ACC112 (cell line): Measurements from ENCODE around the gene VPS4A.

ENCODE experiments used
- H2AFZ ChIP-seq: fragments of 200-600 bp; sonication (generic); one replicate; pipeline ENCODE4 v1.6.0; 2017; ENCODE audit warnings: antibody characterized with exemption, low read length; ENCODE audit not compliant: unreplicated experiment
- H3K27ac ChIP-seq: fragments of 200-600 bp; sonication (generic); 2 replicates; pipeline ENCODE4 v1.5.1; 2014; ENCODE audit warnings: low read depth, mild to moderate bottlenecking, antibody characterized with exemption, low read length, moderate library complexity
- H3K27me3 ChIP-seq: fragments of 200-600 bp; sonication (generic); 2 replicates; pipeline ENCODE4 v1.6.1; 2014; ENCODE audit warnings: mild to moderate bottlenecking, antibody characterized with exemption, low read length, moderate library complexity, mixed read lengths; ENCODE audit not compliant: insufficient read depth
- H3K36me3 ChIP-seq: fragments of 200-600 bp; sonication (generic); 2 replicates; pipeline ENCODE4 v1.6.1; 2016; ENCODE audit warnings: mild to moderate bottlenecking, antibody characterized with exemption, low read length, moderate library complexity, mixed read lengths; ENCODE audit not compliant: insufficient read depth
- H3K4me1 ChIP-seq: fragments of 200-600 bp; sonication (generic); one replicate; pipeline ENCODE4 v1.6.1; 2016; ENCODE audit warnings: low read length, mixed read lengths; ENCODE audit not compliant: insufficient read depth, unreplicated experiment, control insufficient read depth
- H3K4me3 ChIP-seq: fragments of 200-600 bp; sonication (generic); 2 replicates; pipeline ENCODE4 v1.5.1; 2014; ENCODE audit warnings: mild to moderate bottlenecking, low read depth, low read length
- H3K79me2 ChIP-seq: fragments of 200-600 bp; sonication (generic); one replicate; pipeline ENCODE4 v1.6.0; 2016; ENCODE audit warnings: low read length; ENCODE audit not compliant: control insufficient read depth, unreplicated experiment, insufficient read depth

Gene VPS4A

DNA sequence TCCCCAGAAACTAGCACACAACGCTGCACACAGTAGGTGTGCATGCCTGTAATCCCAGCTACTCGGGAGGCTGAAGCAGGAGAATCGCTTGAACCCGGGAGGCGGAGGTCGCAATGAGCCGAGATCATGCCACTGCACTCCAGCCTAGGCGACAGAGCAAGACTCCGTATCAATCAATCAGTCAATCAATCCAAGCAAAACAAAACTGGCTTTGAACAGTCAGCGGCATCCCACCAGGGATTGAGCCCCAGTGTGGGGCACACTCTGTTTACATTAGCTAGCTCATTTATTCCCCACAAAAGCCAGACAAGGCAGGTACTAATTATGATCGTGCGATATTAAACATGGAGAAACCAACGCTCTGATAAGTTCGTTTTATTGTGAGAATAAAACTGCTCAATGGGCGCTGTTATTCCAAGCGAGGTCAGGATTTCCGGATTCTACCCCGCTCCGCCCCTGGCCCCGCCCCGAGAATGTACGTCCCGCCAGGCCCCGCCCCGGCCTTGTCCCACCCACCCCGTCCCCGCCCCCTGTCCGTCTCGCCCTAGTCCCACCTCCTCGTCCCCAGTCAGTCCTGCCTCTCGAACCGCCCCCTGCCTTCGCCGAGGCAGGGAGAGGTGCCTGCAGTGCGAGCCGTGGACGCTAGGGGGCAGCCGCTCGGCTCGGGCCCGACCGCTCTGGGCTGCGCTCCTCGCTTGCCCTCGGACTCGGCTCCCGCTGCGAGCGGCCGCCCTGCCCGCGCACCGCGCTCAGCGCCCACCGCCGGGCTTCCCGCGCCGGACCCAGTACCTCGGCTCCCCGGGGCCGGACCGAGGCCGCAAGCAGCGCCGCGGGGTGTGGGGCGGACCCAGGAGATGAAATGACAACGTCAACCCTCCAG lies at the start of gene VPS4A:
Gene VPS4A (plus strand): TSS at position 698 of the 880 bp plus-strand sequence. CDS start 162 bp downstream, at position 860.
- Histone ChIP-seq H3K4me1 (peaks cover 4% of the 10 kb centered on the region), H3K36me3 (no peaks in the 10 kb centered on the region; the same call in 1 of the 2 replicates), H3K27ac (peak within 1 kb of the TSS; percentile 62), H3K27me3 (no peaks in the 10 kb centered on the region), H3K4me3 (peak within 1 kb of the TSS; percentile 89), H3K79me2 (peaks cover 39% of the 10 kb centered on the region), H2AFZ (peak within 1 kb of the TSS; percentile 79)

- Histone ChIP-seq H3K79me2 (peaks cover 6% of the 10 kb centered on the region), H3K4me3 (no peak overlapping the region), H2AFZ (no peak overlapping the region), H3K27me3 (no peaks in the 10 kb centered on the region), H3K27ac (no peak overlapping the region), H3K36me3 (peaks cover 7% of the 10 kb centered on the region; the same call in 1 of the 2 replicates), H3K4me1 (peaks cover 13% of the 10 kb centered on the region)
Observed at GRCh38 chr16:69266334-69267063, 44.7 kb upstream of the VPS4A start.

DNA sequence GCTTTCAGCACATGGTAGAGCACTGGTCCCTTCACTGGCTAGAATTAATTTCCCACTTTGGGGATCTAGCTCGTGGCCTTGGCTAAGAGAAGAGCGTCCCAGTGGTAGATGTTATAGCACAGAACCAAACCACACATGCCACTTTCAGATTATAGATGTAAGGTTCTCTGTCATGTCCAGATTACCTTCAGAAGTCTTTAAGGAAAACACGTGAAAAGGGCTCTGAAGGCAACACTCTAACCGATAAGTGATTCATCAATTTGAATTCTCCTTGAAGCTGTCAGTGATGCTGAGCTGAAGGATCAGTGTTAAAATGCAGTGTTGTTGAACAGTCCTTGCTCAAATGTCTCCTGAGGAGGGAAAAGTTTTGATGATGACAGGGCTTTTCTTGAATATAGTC lies 43.5 kb upstream of the VPS4A start:
- H2AFZ ChIP-seq: no peak overlapping the region
- no peaks in the 10 kb centered on the region for H3K27me3 ChIP-seq
- H3K79me2 ChIP-seq: no peaks in the 10 kb centered on the region
- H3K27ac ChIP-seq: no peak overlapping the region
- peaks cover 4% of the 10 kb centered on the region; the same call in 1 of the 2 replicates for H3K36me3 ChIP-seq
- no peak overlapping the region for H3K4me3 ChIP-seq
- peaks cover 15% of the 10 kb centered on the region for H3K4me1 ChIP-seq

DNA sequence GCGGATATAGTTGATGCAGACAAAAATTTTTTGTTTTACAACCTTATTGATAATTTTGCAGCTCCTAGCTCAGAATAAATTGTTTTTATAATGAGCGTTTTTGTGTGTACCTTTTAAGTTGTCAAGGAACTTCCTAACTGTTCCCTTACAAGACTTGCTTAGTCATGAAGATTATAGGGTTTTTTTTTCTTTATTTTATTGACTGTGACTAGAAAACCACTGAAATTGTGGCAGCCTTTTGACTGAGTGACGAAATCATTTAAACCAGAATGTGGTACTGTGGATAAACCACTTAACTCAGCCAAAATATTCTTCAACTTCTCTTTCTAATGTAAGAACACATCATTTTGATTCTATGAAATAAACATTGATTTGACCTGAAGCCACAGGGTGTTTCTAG lies 40.8 kb upstream of the VPS4A start:
- Histone ChIP-seq H3K27me3 (no peaks in the 10 kb centered on the region), H3K36me3 (peaks cover 7% of the 10 kb centered on the region; the same call in 1 of the 2 replicates), H3K27ac (peak overlapping the region; percentile 92), H3K79me2 (no peaks in the 10 kb centered on the region), H3K4me1 (peaks cover 29% of the 10 kb centered on the region), H3K4me3 (peak overlapping the region; percentile 41; the same call in 1 of the 2 replicates), H2AFZ (peak overlapping the region; percentile 12)

DNA sequence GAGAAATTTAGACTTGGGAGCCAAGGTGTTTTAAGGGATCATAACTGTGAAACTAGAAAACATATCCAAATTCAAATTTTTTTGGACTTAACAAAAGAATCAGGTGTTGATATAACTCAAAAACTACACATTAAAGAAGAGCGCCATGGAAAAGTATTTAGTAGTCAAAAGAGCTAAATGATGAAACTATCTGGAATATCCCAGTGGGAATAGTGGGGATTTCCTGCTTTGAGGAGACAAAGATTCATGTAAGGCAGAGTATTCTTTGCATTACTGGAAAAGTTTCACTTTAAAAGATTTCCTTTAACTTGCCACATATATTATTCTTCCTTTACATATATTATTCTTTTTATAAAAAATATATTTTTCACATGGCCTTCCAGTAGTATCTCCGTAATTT lies 40.3 kb upstream of the VPS4A start:
- no peaks in the 10 kb centered on the region for H3K79me2 ChIP-seq
- H3K27ac ChIP-seq: peak overlapping the region; percentile 92
- peaks cover 7% of the 10 kb centered on the region; the same call in 1 of the 2 replicates for H3K36me3 ChIP-seq

GRCh38 chr16:69273009-69273408 lies 38.1 kb upstream of the VPS4A start:
- H2AFZ ChIP-seq: no peak overlapping the region
- peaks cover 2% of the 10 kb centered on the region for H3K79me2 ChIP-seq
- peaks cover 7% of the 10 kb centered on the region; the same call in 1 of the 2 replicates for H3K36me3 ChIP-seq
- H3K27me3 ChIP-seq: no peaks in the 10 kb centered on the region
- H3K27ac ChIP-seq: peak overlapping the region; percentile 63
- no peak overlapping the region for H3K4me3 ChIP-seq
- H3K4me1 ChIP-seq: peaks cover 53% of the 10 kb centered on the region

More for the DNA sequence above, 40.3 kb upstream of the VPS4A start:
- Histone ChIP-seq H3K27me3 (no peaks in the 10 kb centered on the region), H2AFZ (peak overlapping the region; percentile 12), H3K4me1 (peaks cover 34% of the 10 kb centered on the region), H3K4me3 (peak overlapping the region; percentile 41; the same call in 1 of the 2 replicates)

DNA sequence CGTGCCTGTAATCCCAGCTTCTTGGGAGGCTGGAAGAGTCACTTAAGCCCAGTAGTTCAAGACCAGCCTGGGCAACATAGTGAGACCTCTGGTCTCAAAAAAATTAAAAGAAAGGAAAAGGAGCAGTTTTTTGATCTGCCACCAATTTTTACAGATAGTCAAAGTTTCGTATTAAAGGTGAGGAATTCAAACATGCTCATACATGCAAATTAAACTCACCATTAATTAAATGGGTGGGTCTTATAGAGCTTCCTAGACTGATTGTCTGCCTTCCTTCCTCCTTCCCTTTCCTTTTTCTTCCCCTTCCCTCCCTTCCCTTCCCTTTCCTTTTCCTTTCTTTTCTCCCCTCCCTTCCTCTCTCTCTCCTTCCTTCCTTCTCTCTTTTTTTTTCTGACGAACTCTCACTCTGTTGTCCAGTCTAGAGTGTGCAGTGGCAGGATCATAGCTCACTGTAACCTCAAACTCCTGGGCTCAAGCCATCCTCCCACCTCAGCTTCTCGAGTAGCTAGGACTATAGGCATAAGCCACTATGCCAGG lies 36.4 kb upstream of the VPS4A start:
- Histone ChIP-seq H3K79me2 (peaks cover 2% of the 10 kb centered on the region), H3K4me3 (no peak overlapping the region), H3K27me3 (no peaks in the 10 kb centered on the region), H2AFZ (no peak overlapping the region), H3K36me3 (peaks cover 7% of the 10 kb centered on the region; the same call in 1 of the 2 replicates), H3K4me1 (peaks cover 52% of the 10 kb centered on the region), H3K27ac (peak overlapping the region; percentile 94)

DNA sequence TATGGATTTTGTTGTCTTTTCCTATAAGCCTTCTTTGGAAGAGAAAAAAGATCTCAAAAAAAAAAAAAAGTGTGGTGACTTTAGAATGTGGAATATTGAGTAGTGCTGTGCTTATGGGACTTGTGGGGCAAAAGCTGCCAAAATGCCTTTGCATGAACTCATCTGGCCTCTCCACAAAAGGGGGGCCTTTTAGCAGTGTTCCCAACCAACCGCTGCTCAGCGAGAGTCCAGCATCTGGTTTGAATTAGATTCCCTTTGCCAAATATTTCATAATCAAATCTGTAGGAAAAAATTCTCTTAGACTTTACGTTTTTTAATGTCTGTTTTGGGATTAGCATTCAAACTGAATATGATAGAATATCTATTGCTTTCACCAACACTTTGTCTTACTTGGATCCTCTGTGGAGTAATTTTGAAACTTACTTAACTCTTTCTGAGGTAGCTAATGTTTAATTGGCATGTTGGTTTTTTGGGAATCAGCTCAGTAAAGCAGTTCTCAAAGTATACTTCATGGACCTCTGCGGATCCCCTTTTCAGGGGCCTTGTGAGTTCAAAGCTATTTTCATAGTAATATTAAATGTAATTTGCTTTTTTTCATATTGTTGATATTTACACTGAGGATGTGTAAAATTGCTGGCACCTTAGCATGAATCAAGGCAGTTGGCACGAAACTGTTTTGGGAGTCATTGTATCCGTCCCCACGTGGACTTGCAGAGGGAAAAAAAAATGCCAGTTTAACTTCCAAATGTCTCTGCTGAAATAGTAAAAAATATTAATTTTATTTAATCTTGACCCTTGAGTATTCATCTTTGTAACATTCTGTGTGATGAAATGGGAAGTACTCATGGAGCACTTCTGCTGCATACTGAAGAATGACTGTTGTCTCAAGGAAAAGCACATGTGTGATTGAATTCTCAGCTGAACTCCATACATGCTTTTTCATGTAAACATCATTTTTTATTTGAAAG lies 34.7 kb upstream of the VPS4A start:
- peaks cover 2% of the 10 kb centered on the region for H3K79me2 ChIP-seq
- peaks cover 41% of the 10 kb centered on the region for H3K4me1 ChIP-seq
- 0 out of 2 replicates have a peak, but pooled peaks cover 3% of the 10 kb centered on the region for H3K36me3 ChIP-seq
- peak overlapping the region; percentile 67 for H3K4me3 ChIP-seq
- peak overlapping the region; percentile 94 for H3K27ac ChIP-seq
- H2AFZ ChIP-seq: no peak overlapping the region
- H3K27me3 ChIP-seq: no peaks in the 10 kb centered on the region

DNA sequence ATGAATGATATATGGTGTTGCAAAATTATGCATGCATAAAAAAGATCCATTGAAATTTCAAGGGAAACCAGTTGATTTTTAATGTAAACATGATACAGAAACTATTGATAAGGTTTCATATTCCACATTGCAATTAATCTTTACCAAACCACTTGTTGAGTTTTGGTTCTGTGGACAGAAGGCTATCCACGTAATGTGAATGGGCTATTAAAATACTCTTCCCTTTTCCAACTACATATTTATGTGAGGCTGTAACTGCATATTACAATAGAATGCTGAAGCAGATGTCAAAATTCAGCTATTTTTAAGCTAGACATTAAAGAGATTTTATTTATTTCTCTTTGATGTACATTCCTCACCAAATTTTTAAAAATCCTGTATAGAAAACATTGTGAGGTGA lies 33.7 kb upstream of the VPS4A start:
- H3K27me3 ChIP-seq: no peaks in the 10 kb centered on the region

More for the DNA sequence above, 33.7 kb upstream of the VPS4A start:
- Histone ChIP-seq H2AFZ (no peak overlapping the region), H3K4me1 (peaks cover 41% of the 10 kb centered on the region), H3K4me3 (no peak overlapping the region), H3K79me2 (peaks cover 2% of the 10 kb centered on the region), H3K36me3 (0 out of 2 replicates have a peak, but pooled peaks cover 3% of the 10 kb centered on the region), H3K27ac (peak overlapping the region; percentile 94)
